H1 (cell line): Measurements from ENCODE around the gene NOX1. TPM values are rescaled to one million over a fixed set of nuclear protein-coding genes. Genes with fewer than 3 reads are reported as not detected.

ENCODE experiments used
- CTCF ChIA-PET: fragments of 300-600 bp; sonication (Branson Sonifier 250); formaldehyde crosslinking; loops from one replicate; lab custom pipeline; 2021; ENCODE audit not compliant: partially characterized antibody; lab: Charles Lee
- POLR2A ChIA-PET: fragments of 300-600 bp; sonication (Branson Sonifier 250); formaldehyde crosslinking; loops from one replicate; lab custom pipeline; 2021; ENCODE audit warnings: inconsistent platforms; ENCODE audit not compliant: partially characterized antibody; lab: Charles Lee
- DNase-seq, 2 experiments: peaks; one replicate each; pipeline versions ENCODE4 v3.0.0 to v3.0.0-alpha.2; 2010 to 2022; ENCODE audit warnings: low spot score in 2 of 2, low read depth in 1 of 2, mixed read lengths in 1 of 2
- FAIRE-seq: peaks from 2 replicates; lab custom pipeline; 2011; peaks lifted over from hg19 to GRCh38; lab: Jason Lieb, UNC
- H2AFZ ChIP-seq: 2 replicates; pipeline ENCODE4 v1.8.1; 2012; ENCODE audit warnings: low read length, inconsistent platforms
- H2AK5ac ChIP-seq: 2 replicates; pipeline ENCODE4 v1.6.1; 2013; ENCODE audit warnings: low read depth, low read length
- H2BK120ac ChIP-seq: replicated peaks from 2 replicates; pipeline ENCODE3; 2013; ENCODE audit warnings: low read depth, low read length, inconsistent platforms
- H2BK12ac ChIP-seq: 2 replicates; pipeline ENCODE4 v1.6.1; 2013; ENCODE audit warnings: low read depth, low read length
- H2BK15ac ChIP-seq: 2 replicates; pipeline ENCODE4 v1.6.1; 2013; ENCODE audit warnings: low read length
- H2BK20ac ChIP-seq: 2 replicates; pipeline ENCODE4 v1.6.1; 2013; ENCODE audit warnings: low read length
- H2BK5ac ChIP-seq: 2 replicates; pipeline ENCODE4 v1.6.1; 2013; ENCODE audit warnings: low read depth, low read length
- H3K14ac ChIP-seq: 2 replicates; pipeline ENCODE4 v1.6.1; 2013; ENCODE audit warnings: inconsistent platforms; ENCODE audit not compliant: insufficient read length
- H3K18ac ChIP-seq: 2 replicates; pipeline ENCODE4 v1.6.1; 2013; ENCODE audit warnings: low read length; ENCODE audit errors: extremely low read depth
- H3K23ac ChIP-seq: 2 replicates; pipeline ENCODE4 v1.6.1; 2013; ENCODE audit warnings: inconsistent platforms; ENCODE audit not compliant: insufficient read length
- H3K23me2 ChIP-seq: 2 replicates; pipeline ENCODE4 v1.6.1; 2013; ENCODE audit warnings: low read depth, low read length
- H3K27ac ChIP-seq: 2 replicates; pipeline ENCODE4 v1.6.1; 2011; ENCODE audit warnings: low read depth, low read length, inconsistent platforms
- H3K27me3 ChIP-seq, 4 experiments: replicated peaks in 1 of 4; 1 replicate in 1 of 4; 2 replicates in 3 of 4; pipeline versions ENCODE4 v1.6.1 to v1.8.1; 2011 to 2013; ENCODE audit warnings: low read length in 3 of 4, mild to moderate bottlenecking in 3 of 4, inconsistent platforms in 2 of 4, mixed read lengths in 2 of 4, moderate library complexity in 1 of 4; ENCODE audit not compliant: control insufficient read depth in 3 of 4, insufficient read depth in 3 of 4; ENCODE audit errors: extremely low read depth in 1 of 4
- H3K36me3 ChIP-seq, 4 experiments: 2 replicates each; pipeline versions ENCODE4 v1.6.1 to v1.8.1; 2011 to 2013; ENCODE audit warnings: mild to moderate bottlenecking in 4 of 4, low read length in 3 of 4, moderate library complexity in 2 of 4, control low read depth in 1 of 4, inconsistent platforms in 1 of 4; ENCODE audit not compliant: insufficient read depth in 4 of 4, control insufficient read depth in 2 of 4
- H3K4ac ChIP-seq: replicated peaks from 2 replicates; pipeline ENCODE3; 2013; ENCODE audit warnings: low read length, low read depth, mixed read lengths, inconsistent platforms; ENCODE audit not compliant: insufficient read length
- H3K4me1 ChIP-seq, 4 experiments: replicated peaks in 1 of 4; 1 replicate in 1 of 4; 2 replicates in 3 of 4; pipeline versions ENCODE4 v1.6.1 to v1.8.1; 2011 to 2013; ENCODE audit warnings: low read length in 3 of 4, inconsistent platforms in 2 of 4, mixed read lengths in 1 of 4; ENCODE audit not compliant: insufficient read depth in 4 of 4, control insufficient read depth in 3 of 4
- H3K4me2 ChIP-seq, 2 experiments: 2 replicates each; pipeline versions ENCODE4 v1.6.1 to v1.8.1; 2011 to 2013; ENCODE audit warnings: low read depth in 2 of 2, low read length in 2 of 2, control low read depth in 1 of 2, inconsistent platforms in 1 of 2, mild to moderate bottlenecking in 1 of 2; ENCODE audit not compliant: insufficient read depth in 1 of 2
- H3K4me3 ChIP-seq, 4 experiments: fragments of 200-600, 300-600 bp in 1 of 4; sonication (generic), shearing (Covaris generic), sonication (Bioruptor Twin) in 1 of 4; 2 replicates each; pipeline versions ENCODE4 v1.5.1 to v1.8.1; 2011 to 2016; ENCODE audit warnings: low read length in 4 of 4, low read depth in 3 of 4, control low read depth in 2 of 4, inconsistent platforms in 2 of 4, mild to moderate bottlenecking in 2 of 4, mixed read lengths in 1 of 4, moderate library complexity in 1 of 4; ENCODE audit not compliant: insufficient read depth in 2 of 4; ENCODE audit errors: extremely low read depth in 1 of 4
- H3K56ac ChIP-seq: replicated peaks from 2 replicates; pipeline ENCODE3; 2013; ENCODE audit warnings: low read depth, mild to moderate bottlenecking, mixed read lengths, low read length, inconsistent platforms; ENCODE audit not compliant: insufficient read length
- H3K79me1 ChIP-seq: 2 replicates; pipeline ENCODE4 v1.6.1; 2013; ENCODE audit warnings: low read depth, low read length, control low read depth
- H3K79me2 ChIP-seq, 2 experiments: 2 replicates each; pipeline versions ENCODE4 v1.6.1 to v1.8.1; 2012 to 2013; ENCODE audit warnings: low read length in 2 of 2, mild to moderate bottlenecking in 2 of 2, inconsistent platforms in 1 of 2; ENCODE audit not compliant: insufficient read depth in 2 of 2, control insufficient read depth in 1 of 2
- H3K9ac ChIP-seq, 4 experiments: replicated peaks in 1 of 4; 1 replicate in 1 of 4; 2 replicates in 3 of 4; pipeline versions ENCODE4 v1.6.1 to v1.8.1; 2011 to 2013; ENCODE audit warnings: low read depth in 3 of 4, low read length in 3 of 4, control low read depth in 2 of 4, mild to moderate bottlenecking in 2 of 4, moderate library complexity in 2 of 4, inconsistent platforms in 1 of 4; ENCODE audit errors: extremely low read depth in 1 of 4
- H3K9me3 ChIP-seq, 2 experiments: 2 replicates each; pipeline versions ENCODE4 v1.6.1 to v1.8.1; 2012 to 2013; ENCODE audit warnings: mild to moderate bottlenecking in 2 of 2, moderate library complexity in 2 of 2, control low read depth in 1 of 2, inconsistent platforms in 1 of 2, low read depth in 1 of 2, low read length in 1 of 2, mixed read lengths in 1 of 2; ENCODE audit not compliant: insufficient read depth in 2 of 2
- H4K20me1 ChIP-seq, 2 experiments: replicated peaks in 1 of 2; 2 replicates each; pipeline versions ENCODE3 to v1.8.1; 2011 to 2013; ENCODE audit warnings: inconsistent platforms in 2 of 2, low read length in 2 of 2, mild to moderate bottlenecking in 1 of 2; ENCODE audit not compliant: insufficient read depth in 2 of 2, control insufficient read depth in 1 of 2
- H4K5ac ChIP-seq: 2 replicates; pipeline ENCODE4 v1.6.1; 2013; ENCODE audit warnings: low read length, low read depth, mixed read lengths, inconsistent platforms; ENCODE audit not compliant: insufficient read length
- H4K8ac ChIP-seq: 2 replicates; pipeline ENCODE4 v1.8.0; 2013; ENCODE audit warnings: mild to moderate bottlenecking, moderate library complexity, low read length, inconsistent platforms; ENCODE audit not compliant: insufficient read depth; ENCODE audit errors: extremely low read depth
- H4K91ac ChIP-seq: replicated peaks from 2 replicates; pipeline ENCODE3; 2013; ENCODE audit warnings: low read length, mixed read lengths, inconsistent platforms; ENCODE audit not compliant: insufficient read length
- BACH1 ChIP-seq: IDR thresholded peaks from 2 replicates; pipeline ENCODE4 v1.6.1; 2012; ENCODE audit warnings: low read length, improper control_type of control experiment
- BRCA1 ChIP-seq: IDR thresholded peaks from 2 replicates; pipeline ENCODE4 v1.6.1; 2012; ENCODE audit warnings: low read depth, low read length, improper control_type of control experiment
- CREB1 ChIP-seq: IDR thresholded peaks from 2 replicates; pipeline ENCODE4 v1.6.1; 2012; ENCODE audit warnings: inconsistent platforms
- EZH2 ChIP-seq: fragments of 200-600 bp; sonication (generic); IDR thresholded peaks from 2 replicates; pipeline ENCODE4 v1.7.1; 2012; ENCODE audit warnings: low read depth, mild to moderate bottlenecking, moderate library complexity, low read length, inconsistent platforms; ENCODE audit not compliant: severe bottlenecking
- HDAC6 ChIP-seq: IDR thresholded peaks from one replicate; pipeline ENCODE4 v1.7.1; 2012; ENCODE audit warnings: low read depth, mild to moderate bottlenecking, inconsistent platforms, low read length, moderate library complexity
- KDM5A ChIP-seq: fragments of 200-600 bp; IDR thresholded peaks from 2 replicates; pipeline ENCODE4 v1.7.1; 2012; ENCODE audit warnings: mild to moderate bottlenecking, low read length, inconsistent platforms, mixed read lengths
- NRF1 ChIP-seq: IDR thresholded peaks from 2 replicates; pipeline ENCODE4 v1.6.1; 2011; ENCODE audit warnings: mild to moderate bottlenecking, low read depth, low read length, improper control_type of control experiment
- PHF8 ChIP-seq: fragments of 200-600 bp; sonication (generic); conservative IDR thresholded peaks from 2 replicates; pipeline ENCODE4 v1.7.1; 2012; ENCODE audit warnings: low read depth, mild to moderate bottlenecking, inconsistent platforms, low read length, moderate library complexity
- POU5F1 ChIP-seq: IDR thresholded peaks from 2 replicates; pipeline ENCODE4 v1.6.1; 2011; ENCODE audit warnings: low read depth, mild to moderate bottlenecking, low read length, moderate library complexity
- RAD21 ChIP-seq, 2 experiments: IDR thresholded peaks in 1 of 2; conservative IDR thresholded peaks in 1 of 2; 2 replicates each; pipeline ENCODE4 v1.6.1; 2011; ENCODE audit warnings: low read depth in 2 of 2, low read length in 2 of 2, improper control_type of control experiment in 1 of 2, inconsistent platforms in 1 of 2, mild to moderate bottlenecking in 1 of 2, moderate library complexity in 1 of 2
- RFX5 ChIP-seq: IDR thresholded peaks from 2 replicates; pipeline ENCODE4 v1.6.1; 2011; ENCODE audit warnings: low read depth, low read length, improper control_type of control experiment, borderline replicate concordance
- SIRT6 ChIP-seq: IDR thresholded peaks from one replicate; pipeline ENCODE4 v1.7.1; 2012; ENCODE audit warnings: low read length, inconsistent platforms
- SP4 ChIP-seq: IDR thresholded peaks from 2 replicates; pipeline ENCODE4 v1.6.1; 2012; ENCODE audit warnings: low read length, inconsistent platforms
- TBP ChIP-seq: IDR thresholded peaks from 2 replicates; pipeline ENCODE4 v1.6.1; 2011; ENCODE audit warnings: low read depth, low read length, improper control_type of control experiment
- USF2 ChIP-seq: IDR thresholded peaks from 2 replicates; pipeline ENCODE4 v1.6.1; 2011; ENCODE audit warnings: low read length, improper control_type of control experiment
- WGBS, 2 experiments: shearing (Covaris generic) in 1 of 2; methylation state at CpG; one replicate each; pipeline versions ENCODE4 v1.1.6 to v1.1.7; 2013 to 2015; ENCODE audit warnings: low lambda C conversion rate in 2 of 2, mixed read lengths in 2 of 2, inconsistent platforms in 1 of 2, low coverage in 1 of 2, missing lambda C conversion rate in 1 of 2; ENCODE audit not compliant: insufficient replicate concordance in 2 of 2, insufficient coverage in 1 of 2, insufficient read length in 1 of 2; ENCODE audit errors: extremely low coverage in 1 of 2, missing lambda C conversion rate in 1 of 2; 5-methylcytosine and 5-hydroxymethylcytosine counted together
- polyA plus RNA-seq, 7 experiments: library from polyadenylated mRNA; depleted of rRNA in 3 of 7; stranded (reverse) in 5 of 7; unstranded in 2 of 7; fragments of >200 nt in 5 of 7; fragments of 200-250 nt in 2 of 7; gene quantifications; 1 replicate in 5 of 7; 2 replicates in 1 of 7; 4 replicates in 1 of 7; pipeline versions ENCODE4 v1.2.1 to v1.2.3, GENCODE V29; 2011 to 2013; ENCODE audit warnings: missing spikeins in 2 of 7, mixed read lengths in 2 of 7
- total RNA-seq: library from RNA; stranded (reverse); fragmentation: NEBNext Ultra II Directional; extraction: Animal tissue kit (Norgen Biotek cat#: 25700); gene quantifications from 2 replicates; pipeline ENCODE4 v1.2.1, GENCODE V29; 2021

The NOX1 gene
- total and polyA plus RNA-seq, 2 of the 8 experiments (the other 6 are each of a cell fraction or from before 2014, with no cell fraction given), result not detected

GRCh38 chrX:100868273-100868672 is 5.9 kb downstream of the NOX1 start:
- Histone ChIP-seq H3K23me2 (no peaks in the 10 kb centered on the region), H3K4ac (no peak overlapping the region), H2BK15ac (no peak overlapping the region), H4K8ac (no peak overlapping the region), H2AK5ac (no peak overlapping the region), H3K27me3 (no peaks in the 10 kb centered on the region), H3K4me2 (no peak overlapping the region), H2BK20ac (no peak overlapping the region), H3K79me1 (no peaks in the 10 kb centered on the region), H3K18ac (no peak overlapping the region), H3K9me3 (no peaks in the 10 kb centered on the region), H3K9ac (no peak overlapping the region), H3K4me1 (no peaks in the 10 kb centered on the region), H4K20me1 (no peaks in the 10 kb centered on the region), H2BK5ac (no peak overlapping the region), H2AFZ (no peak overlapping the region), H2BK12ac (no peak overlapping the region), H3K56ac (no peak overlapping the region), H2BK120ac (no peak overlapping the region), H3K23ac (no peak overlapping the region), H3K27ac (no peak overlapping the region), H4K5ac (no peak overlapping the region), H3K4me3 (no peak overlapping the region), H4K91ac (no peak overlapping the region), H3K36me3 (no peaks in the 10 kb centered on the region), H3K14ac (no peak overlapping the region), H3K79me2 (no peaks in the 10 kb centered on the region)
- ChIA-PET CTCF (interaction anchor here (0.6 kb wide), 1 partner anchor 10 kb away, joined by 3 read pairs; no protein-coding TSS in a partner anchor), POLR2A (no interaction called here)
- DNase-seq, result no peak
- no peak for FAIRE-seq
- 100% methylated on average over 2 of the region's 2 CpGs; no CpG with 5 or more reads in 1 of the 2 experiments for WGBS, 2 experiments
- no peak for TF ChIP-seq TBP
- no peak for TF ChIP-seq BACH1
- no peak for TF ChIP-seq RAD21 (IDR thresholded peaks at IDR 0.05 in 1 of 2, conservative IDR thresholded peaks at IDR 0.05 in 1 of 2; ENCODE audit: low read depth in 2 of 2, low read length in 2 of 2)
- TF ChIP-seq RFX5, result no peak
- no peak for TF ChIP-seq SIRT6
- TF ChIP-seq CREB1, result no peak
- TF ChIP-seq USF2, result no peak
- TF ChIP-seq EZH2, result no peak
- TF ChIP-seq PHF8, result no peak
- TF ChIP-seq HDAC6, result no peak
- no peak for TF ChIP-seq POU5F1
- TF ChIP-seq KDM5A, result no peak
- TF ChIP-seq SP4, result no peak
- TF ChIP-seq BRCA1, result no peak
- no peak for TF ChIP-seq NRF1
